PC-9 (cell line): ENCODE measurements around the gene ACOXL. TPM values are rescaled to one million over a fixed set of nuclear protein-coding genes. Genes with fewer than 3 reads are reported as not detected.

ENCODE experiments used
- BruUV-seq: library from RNA; stranded (reverse); fragments of 400-500 nt; replicated peaks from 2 replicates; lab custom pipeline; 2021; lab: Mats Ljungman, UMichigan
- CTCF ChIA-PET: fragments of 300-600 bp; sonication (Branson Sonifier 250); formaldehyde crosslinking; loops from one replicate; lab custom pipeline; 2022; ENCODE audit warnings: antibody characterized with exemption; lab: Charles Lee
- POLR2A ChIA-PET: fragments of 300-600 bp; sonication (Branson Sonifier 250); formaldehyde crosslinking; loops from one replicate; lab custom pipeline; 2022; ENCODE audit warnings: antibody characterized with exemption; ENCODE audit not compliant: unreplicated experiment; lab: Charles Lee
- DNase-seq, 2 experiments: peaks; one replicate each; pipeline versions ENCODE4 v3.0.0 to v3.0.0-alpha.2; 2015 to 2022; ENCODE audit warnings: mixed read lengths in 1 of 2
- H2AFZ ChIP-seq: fragments of 200-600 bp; sonication (generic); 2 replicates; pipeline ENCODE4 v1.8.1; 2017; ENCODE audit warnings: antibody characterized with exemption
- H3F3A ChIP-seq: fragments of 200-600 bp; sonication (generic); 2 replicates; pipeline ENCODE4 v1.8.1; 2017; ENCODE audit warnings: antibody characterized with exemption, mild to moderate bottlenecking, low read depth; ENCODE audit not compliant: insufficient read depth
- H3K27ac ChIP-seq: fragments of 200-600 bp; sonication (generic); 2 replicates; pipeline ENCODE4 v1.6.1; 2016; ENCODE audit warnings: mixed run types
- H3K27me3 ChIP-seq: fragments of 200-600 bp; sonication (generic); 2 replicates; pipeline ENCODE4 v1.6.1; 2016; ENCODE audit warnings: low read depth, mixed run types; ENCODE audit not compliant: insufficient read depth
- H3K36me3 ChIP-seq: fragments of 200-600 bp; sonication (generic); 2 replicates; pipeline ENCODE4 v1.6.1; 2016; ENCODE audit warnings: low read depth, mixed run types
- H3K4me1 ChIP-seq: fragments of 200-600 bp; sonication (generic); replicated peaks from 2 replicates; pipeline ENCODE4 v1.6.1; 2016; ENCODE audit warnings: mixed run types; ENCODE audit not compliant: insufficient read depth
- H3K4me2 ChIP-seq: fragments of 200-600 bp; sonication (generic); 2 replicates; pipeline ENCODE4 v1.6.1; 2017; ENCODE audit warnings: mixed run types
- H3K4me3 ChIP-seq: fragments of 200-600 bp; sonication (generic); 2 replicates; pipeline ENCODE4 v1.6.1; 2016; ENCODE audit warnings: mixed run types
- H3K79me2 ChIP-seq: fragments of 200-600 bp; sonication (generic); 2 replicates; pipeline ENCODE4 v1.6.1; 2017; ENCODE audit warnings: low read depth, mixed run types
- H3K9me2 ChIP-seq: fragments of 200-600 bp; sonication (generic); 2 replicates; pipeline ENCODE4 v1.8.1; 2017; ENCODE audit warnings: mild to moderate bottlenecking; ENCODE audit not compliant: insufficient read depth
- H3K9me3 ChIP-seq: fragments of 200-600 bp; sonication (generic); 2 replicates; pipeline ENCODE4 v1.8.1; 2016; ENCODE audit warnings: low read depth; ENCODE audit not compliant: insufficient read depth
- H4K20me1 ChIP-seq: fragments of 200-600 bp; sonication (generic); 2 replicates; pipeline ENCODE4 v1.8.1; 2017; ENCODE audit not compliant: insufficient read depth
- CTCF ChIP-seq: fragments of 200-600 bp; sonication (generic); conservative IDR thresholded peaks from 2 replicates; pipeline ENCODE4 v1.6.1; 2017; ENCODE audit warnings: mixed run types, antibody characterized with exemption, mild to moderate bottlenecking, moderate library complexity
- EZH2 ChIP-seq: fragments of 200-600 bp; sonication (generic); IDR thresholded peaks from 2 replicates; pipeline ENCODE4 v1.8.0; 2017; ENCODE audit warnings: antibody characterized with exemption, low read depth
- intact Hi-C: fragments of 100-400 bp; cut with micrococcal nuclease; formaldehyde crosslinking; loops from one replicate; pipeline ENCODE4 v1.10.0; 2022; ENCODE audit not compliant: unreplicated experiment
- total RNA-seq: library from RNA; stranded (reverse); gene quantifications from 2 replicates; pipeline ENCODE4 v1.2.3, GENCODE V29; 2021

Gene ACOXL
- total RNA-seq, 1 experiment from 2014 or later, result 10.7 TPM

- H4K20me1 ChIP-seq, result no peaks in the 10 kb centered on the region
- H3K9me2 ChIP-seq, result no peaks in the 10 kb centered on the region
- no peaks in the 10 kb centered on the region for H3K9me3 ChIP-seq
- BruUV-seq, result no TSS peak
- intact Hi-C loops, result no loop called here
- POLR2A ChIA-PET, result no interaction called here
- H3F3A ChIP-seq, result no peaks in the 10 kb centered on the region; the same call in 1 of the 2 replicates
- TF ChIP-seq EZH2, result no peak
- TF ChIP-seq CTCF, result no peak
- CTCF ChIA-PET, result no interaction called here
- no peaks in the 10 kb centered on the region for H3K36me3 ChIP-seq
- no peak overlapping the region for H3K4me2 ChIP-seq
- no peaks in the 10 kb centered on the region for H3K27me3 ChIP-seq
- DNase-seq, result no peak
- peaks cover 4% of the 10 kb centered on the region; the same call in 1 of the 2 replicates for H3K4me1 ChIP-seq
- H3K27ac ChIP-seq, result no peak overlapping the region
- H3K4me3 ChIP-seq, result no peak overlapping the region
- no peak overlapping the region for H2AFZ ChIP-seq
- no peaks in the 10 kb centered on the region for H3K79me2 ChIP-seq
Measured at GRCh38 chr2:110871637-110872036, 139.3 kb downstream of the ACOXL start.

GRCh38 chr2:110872521-110872920, 140.1 kb downstream of the ACOXL start:
- Histone ChIP-seq H3K27ac (no peak overlapping the region), H3K4me2 (no peak overlapping the region), H3F3A (no peaks in the 10 kb centered on the region; the same call in 1 of the 2 replicates), H3K27me3 (no peaks in the 10 kb centered on the region), H2AFZ (no peak overlapping the region), H3K4me3 (no peak overlapping the region), H4K20me1 (no peaks in the 10 kb centered on the region), H3K4me1 (peaks cover 4% of the 10 kb centered on the region; the same call in 1 of the 2 replicates), H3K36me3 (no peaks in the 10 kb centered on the region), H3K79me2 (no peaks in the 10 kb centered on the region), H3K9me3 (no peaks in the 10 kb centered on the region), H3K9me2 (no peaks in the 10 kb centered on the region)
- no peak for TF ChIP-seq CTCF
- TF ChIP-seq EZH2, result no peak
- intact Hi-C loops, result no loop called here
- BruUV-seq, result no TSS peak
- no peak for DNase-seq
- CTCF ChIA-PET, result no interaction called here
- POLR2A ChIA-PET, result no interaction called here

- no peaks in the 10 kb centered on the region for H3K9me3 ChIP-seq
- CTCF ChIA-PET, result no interaction called here
- no peak overlapping the region for H3K27ac ChIP-seq
- H3K4me3 ChIP-seq, result no peak overlapping the region
- DNase-seq, result no peak
- H3K79me2 ChIP-seq, result no peaks in the 10 kb centered on the region
- POLR2A ChIA-PET, result no interaction called here
- intact Hi-C loops, result no loop called here
- H3F3A ChIP-seq, result no peaks in the 10 kb centered on the region; the same call in 1 of the 2 replicates
- H2AFZ ChIP-seq, result no peak overlapping the region
- no peak overlapping the region for H3K4me2 ChIP-seq
- TF ChIP-seq CTCF (no peak), EZH2 (no peak)
- H3K36me3 ChIP-seq, result no peaks in the 10 kb centered on the region
- H3K27me3 ChIP-seq, result no peaks in the 10 kb centered on the region
- H3K9me2 ChIP-seq, result no peaks in the 10 kb centered on the region
- H4K20me1 ChIP-seq, result no peaks in the 10 kb centered on the region
- BruUV-seq, result no TSS peak
- peaks cover 4% of the 10 kb centered on the region; the same call in 1 of the 2 replicates for H3K4me1 ChIP-seq
Measured at GRCh38 chr2:110873056-110873502, 140.7 kb downstream of the ACOXL start.
